IPS-15b (cell line): ENCODE results near the gene GABPB1.

Source experiments
- H3K27me3 ChIP-seq: one replicate; pipeline ENCODE4 v1.6.1; 2013; ENCODE audit warnings: low read length; ENCODE audit not compliant: control insufficient read depth, insufficient read depth
- H3K36me3 ChIP-seq: one replicate; pipeline ENCODE4 v1.6.1; 2013; ENCODE audit warnings: low read length; ENCODE audit not compliant: control insufficient read depth, insufficient read depth
- H3K4me1 ChIP-seq: one replicate; pipeline ENCODE4 v1.6.1; 2013; ENCODE audit warnings: mild to moderate bottlenecking, low read length; ENCODE audit not compliant: control insufficient read depth, insufficient read depth
- H3K4me3 ChIP-seq: one replicate; pipeline ENCODE4 v1.5.1; 2013; ENCODE audit warnings: low read depth, low read length
- H3K9ac ChIP-seq: one replicate; pipeline ENCODE4 v1.6.1; 2013; ENCODE audit warnings: low read depth, mild to moderate bottlenecking, low read length
- H3K9me3 ChIP-seq: one replicate; pipeline ENCODE4 v1.6.1; 2013; ENCODE audit warnings: mild to moderate bottlenecking, low read length; ENCODE audit not compliant: control insufficient read depth, insufficient read depth

GABPB1 gene

DNA sequence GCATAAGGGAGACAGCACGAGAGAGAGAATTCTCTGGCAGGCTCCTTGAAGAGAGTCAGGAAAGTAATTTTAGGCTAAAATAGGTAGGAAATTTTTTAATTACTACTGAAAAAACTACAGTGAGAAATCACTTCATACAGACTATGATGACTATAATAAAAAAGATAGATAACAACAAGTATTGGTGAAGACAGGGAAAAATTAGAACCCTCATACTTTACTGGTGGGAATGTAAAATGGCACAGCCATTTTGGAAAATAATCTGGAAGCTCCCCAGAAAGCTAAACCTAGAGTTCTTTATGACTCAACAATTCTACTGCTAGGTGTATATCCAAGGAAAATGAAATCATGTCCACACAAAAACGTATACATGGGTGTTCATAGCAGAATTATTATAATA lies 87.4 kb downstream of the GABPB1 start:
- Histone ChIP-seq H3K4me3 (no peak overlapping the region), H3K36me3 (no peaks in the 10 kb centered on the region), H3K4me1 (no peaks in the 10 kb centered on the region), H3K9me3 (no peaks in the 10 kb centered on the region), H3K9ac (no peak overlapping the region), H3K27me3 (no peaks in the 10 kb centered on the region)

DNA sequence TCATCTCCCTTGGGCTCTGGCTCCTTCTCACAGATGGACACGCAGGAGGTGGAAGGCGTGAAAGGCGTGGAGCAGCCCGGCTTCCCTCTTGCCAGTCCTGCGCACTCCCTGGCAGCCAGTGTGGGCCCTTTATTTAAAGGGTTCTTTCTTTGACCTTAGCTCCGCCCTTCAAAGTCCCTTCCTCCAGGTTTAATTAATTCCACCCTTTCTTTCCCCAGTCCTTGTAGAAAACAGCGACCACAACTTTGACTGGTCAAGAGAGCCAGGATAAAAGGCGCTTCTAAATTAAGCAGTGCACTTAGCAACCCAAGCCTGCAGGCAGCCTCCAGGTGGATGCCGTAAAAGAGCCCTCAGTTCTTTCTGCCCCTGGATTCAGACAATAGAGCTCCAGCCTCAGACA lies 89.4 kb downstream of the GABPB1 start, which contains the start of gene HDC:
HDC (minus strand) TSS at position 107 of the 400 bp plus-strand sequence; CDS start at position 4, 103 bp downstream.
- Histone ChIP-seq H3K9ac (no peak within 1 kb of the TSS), H3K4me1 (no peaks in the 10 kb centered on the region), H3K9me3 (no peaks in the 10 kb centered on the region), H3K27me3 (no peaks in the 10 kb centered on the region), H3K4me3 (no peak within 1 kb of the TSS), H3K36me3 (no peaks in the 10 kb centered on the region)

- no peak overlapping the region for H3K9ac ChIP-seq
- H3K4me3 ChIP-seq: no peak overlapping the region
- H3K4me1 ChIP-seq: no peaks in the 10 kb centered on the region
- no peaks in the 10 kb centered on the region for H3K36me3 ChIP-seq
- no peaks in the 10 kb centered on the region for H3K9me3 ChIP-seq
- no peaks in the 10 kb centered on the region for H3K27me3 ChIP-seq
Observed at GRCh38 chr15:50262533-50262932, 92.5 kb downstream of the GABPB1 start.

- no peaks in the 10 kb centered on the region for H3K4me1 ChIP-seq
- H3K9ac ChIP-seq: no peak overlapping the region
- H3K4me3 ChIP-seq: no peak overlapping the region
- no peaks in the 10 kb centered on the region for H3K27me3 ChIP-seq
- no peaks in the 10 kb centered on the region for H3K9me3 ChIP-seq
- H3K36me3 ChIP-seq: no peaks in the 10 kb centered on the region
Observed at GRCh38 chr15:50261981-50262380, 93.0 kb downstream of the GABPB1 start.

DNA sequence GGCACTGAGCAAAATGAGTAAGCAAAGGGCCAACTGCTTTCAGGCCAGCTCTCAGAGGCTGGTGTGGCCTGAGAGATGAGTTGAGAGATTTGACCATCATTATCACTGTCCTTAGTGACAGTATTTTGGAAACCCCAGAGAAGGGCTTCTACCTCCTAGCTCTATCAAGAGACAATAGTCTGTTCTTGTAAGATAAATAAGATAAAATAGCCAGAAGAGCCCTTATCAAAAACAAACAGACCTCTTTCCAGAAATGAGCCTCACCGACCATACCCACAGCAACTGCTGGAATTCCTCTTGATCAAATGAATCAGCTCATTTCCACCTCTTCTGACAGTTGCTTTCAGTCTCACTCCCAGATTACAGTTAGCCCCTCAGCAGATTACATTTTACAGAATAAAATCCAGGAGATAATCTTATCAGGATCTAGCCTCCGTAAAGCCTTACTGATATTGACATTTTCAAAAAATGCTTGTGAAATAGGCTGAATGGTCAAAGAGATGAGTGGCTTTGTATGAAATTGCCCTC lies 94.0 kb downstream of the GABPB1 start:
- H3K36me3 ChIP-seq: no peaks in the 10 kb centered on the region
- H3K4me3 ChIP-seq: no peak overlapping the region
- no peaks in the 10 kb centered on the region for H3K27me3 ChIP-seq
- H3K4me1 ChIP-seq: no peaks in the 10 kb centered on the region
- no peaks in the 10 kb centered on the region for H3K9me3 ChIP-seq
- no peak overlapping the region for H3K9ac ChIP-seq

- Histone ChIP-seq H3K9me3 (no peaks in the 10 kb centered on the region), H3K4me1 (no peaks in the 10 kb centered on the region), H3K36me3 (no peaks in the 10 kb centered on the region), H3K27me3 (no peaks in the 10 kb centered on the region), H3K4me3 (no peak overlapping the region), H3K9ac (no peak overlapping the region)
Observed at GRCh38 chr15:50259276-50259675, 95.7 kb downstream of the GABPB1 start.

GRCh38 chr15:50257924-50258323 lies 97.1 kb downstream of the GABPB1 start:
- H3K27me3 ChIP-seq: no peaks in the 10 kb centered on the region
- H3K4me3 ChIP-seq: no peak overlapping the region
- H3K4me1 ChIP-seq: no peaks in the 10 kb centered on the region
- H3K9me3 ChIP-seq: no peaks in the 10 kb centered on the region
- no peak overlapping the region for H3K9ac ChIP-seq
- no peaks in the 10 kb centered on the region for H3K36me3 ChIP-seq

DNA sequence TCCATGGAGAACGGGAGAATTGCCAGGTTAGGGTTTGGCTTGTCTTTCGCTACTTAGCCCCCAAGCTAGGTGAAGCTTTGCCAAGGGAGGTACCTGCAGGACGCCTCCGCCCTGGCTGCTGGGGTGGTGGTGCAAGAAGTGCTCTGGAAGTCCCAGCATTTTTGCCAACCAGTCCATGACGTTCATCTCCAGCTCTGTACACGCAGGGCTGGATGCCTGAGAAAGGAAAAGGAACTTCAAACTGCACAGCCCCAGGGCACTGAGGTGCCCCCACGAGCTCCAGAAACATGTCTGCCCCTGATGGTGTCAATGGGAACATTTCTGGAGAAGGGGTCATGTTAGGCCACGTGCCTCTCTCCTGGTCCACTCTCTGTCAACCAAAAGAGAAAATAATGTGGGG lies 97.7 kb downstream of the GABPB1 start:
- Histone ChIP-seq H3K9me3 (no peaks in the 10 kb centered on the region), H3K4me3 (no peak overlapping the region), H3K27me3 (no peaks in the 10 kb centered on the region), H3K9ac (no peak overlapping the region), H3K36me3 (no peaks in the 10 kb centered on the region), H3K4me1 (no peaks in the 10 kb centered on the region)

- Histone ChIP-seq H3K4me3 (no peak overlapping the region), H3K9me3 (no peaks in the 10 kb centered on the region), H3K27me3 (no peaks in the 10 kb centered on the region), H3K36me3 (no peaks in the 10 kb centered on the region), H3K4me1 (no peaks in the 10 kb centered on the region), H3K9ac (no peak overlapping the region)
Observed at GRCh38 chr15:50256188-50257041, 98.6 kb downstream of the GABPB1 start.

DNA sequence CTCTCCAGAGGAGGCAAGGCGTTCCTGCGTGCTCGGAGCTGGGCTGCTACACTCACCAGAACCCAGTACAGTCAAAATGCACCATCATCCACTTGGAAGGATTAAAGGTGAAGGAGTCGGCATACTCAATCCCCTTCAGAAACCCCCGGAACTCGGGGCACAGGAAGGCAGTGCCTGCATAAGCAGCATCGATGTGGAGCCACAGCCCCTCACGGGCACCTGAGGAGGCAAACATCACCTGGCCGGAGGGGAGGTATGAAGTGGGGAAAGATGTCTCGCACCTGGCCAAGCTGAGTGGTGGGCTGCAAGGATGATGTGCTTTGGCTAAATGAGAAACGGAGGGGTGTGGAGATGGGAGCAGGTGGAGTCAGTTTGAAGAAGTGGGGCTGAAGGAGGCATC lies 102.4 kb downstream of the GABPB1 start:
- Histone ChIP-seq H3K9me3 (no peaks in the 10 kb centered on the region), H3K27me3 (no peaks in the 10 kb centered on the region), H3K4me3 (no peak overlapping the region)

DNA sequence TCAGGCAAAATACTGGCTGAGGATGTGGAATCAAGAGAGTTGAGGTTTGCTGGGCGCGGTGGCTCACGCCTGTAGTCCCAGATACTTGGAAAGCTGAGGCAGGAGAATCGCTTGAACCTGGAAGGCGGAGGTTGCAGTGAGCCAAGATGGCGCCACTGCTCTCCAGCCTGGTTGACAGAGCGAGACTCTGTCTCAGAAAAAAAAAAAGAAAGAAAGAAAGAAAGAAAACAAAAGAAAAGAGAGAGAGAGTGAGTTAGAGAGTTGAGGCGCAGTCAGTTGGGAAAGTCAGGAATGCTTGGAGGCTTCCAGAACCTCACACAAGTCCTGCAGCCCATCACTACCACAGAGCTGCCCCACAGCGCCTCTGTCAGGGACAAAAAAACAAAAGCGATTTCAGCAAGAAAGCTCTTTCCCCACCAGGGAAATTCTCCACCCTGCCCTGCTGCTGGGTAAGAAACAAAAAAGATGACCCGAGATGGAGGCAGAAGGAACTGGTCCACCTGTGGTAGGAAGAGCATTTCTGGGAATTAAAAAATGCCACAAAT lies 103.3 kb downstream of the GABPB1 start:
- Histone ChIP-seq H3K4me3 (no peak overlapping the region), H3K36me3 (no peaks in the 10 kb centered on the region), H3K4me1 (no peaks in the 10 kb centered on the region), H3K9ac (no peak overlapping the region), H3K9me3 (no peaks in the 10 kb centered on the region), H3K27me3 (no peaks in the 10 kb centered on the region)

More for the DNA sequence above, 102.4 kb downstream of the GABPB1 start:
- no peak overlapping the region for H3K9ac ChIP-seq
- H3K4me1 ChIP-seq: no peaks in the 10 kb centered on the region
- H3K36me3 ChIP-seq: no peaks in the 10 kb centered on the region
